DOHH2 (cell line): ENCODE results near the gene CDC42EP3.

Experiments used
- H3F3A ChIP-seq: fragments of 200-600 bp; sonication (generic), shearing (Covaris generic); 2 replicates; pipeline ENCODE4 v1.6.0; 2016; ENCODE audit warnings: antibody characterized with exemption, mild to moderate bottlenecking; ENCODE audit not compliant: control insufficient read depth, insufficient read depth
- H3K27ac ChIP-seq: fragments of 200-600 bp; sonication (generic); 2 replicates; pipeline ENCODE4 v1.5.1; 2014; ENCODE audit warnings: low read depth, mild to moderate bottlenecking, low read length, moderate library complexity
- H3K27me3 ChIP-seq: fragments of 200-600 bp; sonication (generic); 2 replicates; pipeline ENCODE4 v1.6.1; 2014; ENCODE audit warnings: mild to moderate bottlenecking, low read length, mixed read lengths; ENCODE audit not compliant: control insufficient read depth
- H3K36me3 ChIP-seq: fragments of 200-600 bp; sonication (generic); 2 replicates; pipeline ENCODE4 v1.6.1; 2014; ENCODE audit warnings: mild to moderate bottlenecking, low read length, moderate library complexity, mixed read lengths; ENCODE audit not compliant: control insufficient read depth
- H3K4me1 ChIP-seq: fragments of 200-600 bp; sonication (generic); 2 replicates; pipeline ENCODE4 v1.6.1; 2014; ENCODE audit warnings: mild to moderate bottlenecking, low read length, mixed read lengths; ENCODE audit not compliant: control insufficient read depth
- H3K4me2 ChIP-seq: fragments of 200-600 bp; sonication (generic); 2 replicates; pipeline ENCODE4 v1.6.0; 2014; ENCODE audit warnings: mild to moderate bottlenecking, low read length, moderate library complexity
- H3K4me3 ChIP-seq: fragments of 200-600 bp; sonication (generic); 2 replicates; pipeline ENCODE4 v1.5.1; 2014; ENCODE audit warnings: mild to moderate bottlenecking, low read length, mixed read lengths
- H3K79me2 ChIP-seq: fragments of 200-600 bp; sonication (generic); 2 replicates; pipeline ENCODE4 v1.6.1; 2014; ENCODE audit warnings: mild to moderate bottlenecking, low read length, mixed read lengths; ENCODE audit not compliant: control insufficient read depth
- H3K9me2 ChIP-seq: fragments of 200-600 bp; sonication (generic); replicated peaks from 2 replicates; pipeline ENCODE4 v1.6.1; 2014; ENCODE audit warnings: mild to moderate bottlenecking, low read length, mixed read lengths; ENCODE audit not compliant: control insufficient read depth
- H3K9me3 ChIP-seq: fragments of 200-600 bp; sonication (generic); 2 replicates; pipeline ENCODE4 v1.6.1; 2014; ENCODE audit warnings: antibody characterized with exemption, low read length, mixed read lengths; ENCODE audit not compliant: control insufficient read depth, insufficient read depth
- H4K20me1 ChIP-seq: fragments of 200-600 bp; sonication (generic); 2 replicates; pipeline ENCODE4 v1.6.0; 2014; ENCODE audit warnings: low read depth, mild to moderate bottlenecking, antibody characterized with exemption, low read length, moderate library complexity; ENCODE audit not compliant: control insufficient read depth, insufficient read depth
- EZH2phosphoT487 ChIP-seq: fragments of 200-600 bp; sonication (generic); IDR thresholded peaks from 2 replicates; pipeline ENCODE4 v1.6.1; 2017; ENCODE audit warnings: borderline replicate concordance, mild to moderate bottlenecking, antibody characterized with exemption, low read length, moderate library complexity, mixed read lengths
- TF ChIP-seq, protein P1 (sequence below): fragments of 200-600 bp; sonication (generic); IDR thresholded peaks from one replicate; pipeline ENCODE4 v1.5.1; 2014; ENCODE audit warnings: antibody characterized with exemption, mild to moderate bottlenecking, low read depth, low read length; ENCODE audit not compliant: poor library complexity, severe bottlenecking

Gene CDC42EP3

GRCh38 chr2:37689751-37690150 lies 18.3 kb upstream of the CDC42EP3 start:
- no peaks in the 10 kb centered on the region for H3K79me2 ChIP-seq
- H3K4me3 ChIP-seq, result no peak overlapping the region
- H3K36me3 ChIP-seq, result no peaks in the 10 kb centered on the region
- peaks cover 10% of the 10 kb centered on the region; the same call in 1 of the 2 replicates for H3K27me3 ChIP-seq
- TF ChIP-seq EZH2phosphoT487, result no peak
- TF ChIP-seq, protein P1, sequence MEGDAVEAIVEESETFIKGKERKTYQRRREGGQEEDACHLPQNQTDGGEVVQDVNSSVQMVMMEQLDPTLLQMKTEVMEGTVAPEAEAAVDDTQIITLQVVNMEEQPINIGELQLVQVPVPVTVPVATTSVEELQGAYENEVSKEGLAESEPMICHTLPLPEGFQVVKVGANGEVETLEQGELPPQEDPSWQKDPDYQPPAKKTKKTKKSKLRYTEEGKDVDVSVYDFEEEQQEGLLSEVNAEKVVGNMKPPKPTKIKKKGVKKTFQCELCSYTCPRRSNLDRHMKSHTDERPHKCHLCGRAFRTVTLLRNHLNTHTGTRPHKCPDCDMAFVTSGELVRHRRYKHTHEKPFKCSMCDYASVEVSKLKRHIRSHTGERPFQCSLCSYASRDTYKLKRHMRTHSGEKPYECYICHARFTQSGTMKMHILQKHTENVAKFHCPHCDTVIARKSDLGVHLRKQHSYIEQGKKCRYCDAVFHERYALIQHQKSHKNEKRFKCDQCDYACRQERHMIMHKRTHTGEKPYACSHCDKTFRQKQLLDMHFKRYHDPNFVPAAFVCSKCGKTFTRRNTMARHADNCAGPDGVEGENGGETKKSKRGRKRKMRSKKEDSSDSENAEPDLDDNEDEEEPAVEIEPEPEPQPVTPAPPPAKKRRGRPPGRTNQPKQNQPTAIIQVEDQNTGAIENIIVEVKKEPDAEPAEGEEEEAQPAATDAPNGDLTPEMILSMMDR, result no peak
- H3F3A ChIP-seq, result no peaks in the 10 kb centered on the region
- no peaks in the 10 kb centered on the region for H3K9me2 ChIP-seq
- H3K4me2 ChIP-seq, result no peak overlapping the region
- no peaks in the 10 kb centered on the region for H3K9me3 ChIP-seq
- no peaks in the 10 kb centered on the region for H3K4me1 ChIP-seq
- H3K27ac ChIP-seq, result no peak overlapping the region
- no peaks in the 10 kb centered on the region for H4K20me1 ChIP-seq

GRCh38 chr2:37688771-37689468 lies 17.5 kb upstream of the CDC42EP3 start:
- H3F3A ChIP-seq, result no peaks in the 10 kb centered on the region
- H3K4me3 ChIP-seq, result no peak overlapping the region
- no peak overlapping the region for H3K27ac ChIP-seq
- no peaks in the 10 kb centered on the region for H3K9me2 ChIP-seq
- no peaks in the 10 kb centered on the region for H3K36me3 ChIP-seq
- H3K4me2 ChIP-seq, result no peak overlapping the region
- no peaks in the 10 kb centered on the region for H3K9me3 ChIP-seq
- no peaks in the 10 kb centered on the region for H4K20me1 ChIP-seq
- H3K79me2 ChIP-seq, result no peaks in the 10 kb centered on the region
- TF ChIP-seq EZH2phosphoT487, result no peak
- TF ChIP-seq, protein P1, result no peak
- no peaks in the 10 kb centered on the region for H3K4me1 ChIP-seq
- peaks cover 10% of the 10 kb centered on the region; the same call in 1 of the 2 replicates for H3K27me3 ChIP-seq

GRCh38 chr2:37686792-37687526 lies 15.5 kb upstream of the CDC42EP3 start:
- Histone ChIP-seq H3K9me2 (no peaks in the 10 kb centered on the region), H4K20me1 (no peaks in the 10 kb centered on the region), H3K4me2 (no peak overlapping the region), H3F3A (no peaks in the 10 kb centered on the region), H3K27me3 (peaks cover 10% of the 10 kb centered on the region; the same call in 1 of the 2 replicates), H3K9me3 (no peaks in the 10 kb centered on the region), H3K27ac (no peak overlapping the region), H3K4me3 (no peak overlapping the region), H3K4me1 (0 out of 2 replicates have a peak, but pooled peaks cover 4% of the 10 kb centered on the region), H3K79me2 (no peaks in the 10 kb centered on the region), H3K36me3 (no peaks in the 10 kb centered on the region)
- TF ChIP-seq EZH2phosphoT487, result no peak
- TF ChIP-seq, protein P1, result no peak
